ENCODE data around the gene TMEM222.

TMEM222 gene

DNA sequence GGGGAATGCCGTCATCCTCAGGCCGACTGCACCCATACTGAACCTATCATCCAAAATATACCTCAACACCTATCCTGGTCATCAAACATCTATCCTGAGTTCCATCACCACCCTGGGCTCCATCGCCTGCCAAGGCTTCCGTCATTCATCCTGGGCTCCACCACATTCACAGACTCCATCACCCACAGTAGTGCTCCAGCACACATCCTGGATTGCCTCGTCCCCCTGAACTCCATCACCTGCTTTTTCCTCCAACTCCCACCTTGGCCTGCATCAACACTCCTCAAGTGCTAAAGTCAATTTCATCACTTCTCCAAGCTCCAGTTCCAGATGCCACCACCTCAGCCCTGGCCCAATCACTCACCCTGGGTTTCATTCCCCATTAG lies 37.0 kb downstream of the TMEM222 start:
- Histone ChIP-seq H3K9me3 (ENCODE audit: insufficient read depth, low read depth, low read length) (no peaks in the 10 kb centered on the region), H3K4me2 (ENCODE audit: low read depth, low read length, poor library complexity, severe bottlenecking) (no peak overlapping the region), H3K9me2 (replicated peaks; ENCODE audit: low read depth, low read length) (no peaks in the 10 kb centered on the region), H3K79me2 (ENCODE audit: insufficient read depth, low read length) (no peaks in the 10 kb centered on the region), H3K9ac (ENCODE audit: low read depth, low read length, poor library complexity, severe bottlenecking) (no peak overlapping the region), H3K4me1 (ENCODE audit: insufficient read depth, low read length, poor library complexity, severe bottlenecking) (no peaks in the 10 kb centered on the region), H2AFZ (ENCODE audit: low read length) (no peak overlapping the region), H4K20me1 (ENCODE audit: insufficient read depth, low read length, poor library complexity, severe bottlenecking) (no peaks in the 10 kb centered on the region), H3K27me3 (ENCODE audit: insufficient read depth, low read length, poor library complexity, severe bottlenecking) (no peaks in the 10 kb centered on the region), H3K4me3 (ENCODE audit: low read length, poor library complexity, severe bottlenecking) (no peak overlapping the region), H3K36me3 (ENCODE audit: insufficient read depth, low read length) (no peaks in the 10 kb centered on the region), H3F3A (ENCODE audit: low read depth) (no peaks in the 10 kb centered on the region)
- TF ChIP-seq EZH2phosphoT487 (IDR thresholded peaks at IDR 0.05; ENCODE audit: borderline replicate concordance): no peak
- TF ChIP-seq, protein P1, sequence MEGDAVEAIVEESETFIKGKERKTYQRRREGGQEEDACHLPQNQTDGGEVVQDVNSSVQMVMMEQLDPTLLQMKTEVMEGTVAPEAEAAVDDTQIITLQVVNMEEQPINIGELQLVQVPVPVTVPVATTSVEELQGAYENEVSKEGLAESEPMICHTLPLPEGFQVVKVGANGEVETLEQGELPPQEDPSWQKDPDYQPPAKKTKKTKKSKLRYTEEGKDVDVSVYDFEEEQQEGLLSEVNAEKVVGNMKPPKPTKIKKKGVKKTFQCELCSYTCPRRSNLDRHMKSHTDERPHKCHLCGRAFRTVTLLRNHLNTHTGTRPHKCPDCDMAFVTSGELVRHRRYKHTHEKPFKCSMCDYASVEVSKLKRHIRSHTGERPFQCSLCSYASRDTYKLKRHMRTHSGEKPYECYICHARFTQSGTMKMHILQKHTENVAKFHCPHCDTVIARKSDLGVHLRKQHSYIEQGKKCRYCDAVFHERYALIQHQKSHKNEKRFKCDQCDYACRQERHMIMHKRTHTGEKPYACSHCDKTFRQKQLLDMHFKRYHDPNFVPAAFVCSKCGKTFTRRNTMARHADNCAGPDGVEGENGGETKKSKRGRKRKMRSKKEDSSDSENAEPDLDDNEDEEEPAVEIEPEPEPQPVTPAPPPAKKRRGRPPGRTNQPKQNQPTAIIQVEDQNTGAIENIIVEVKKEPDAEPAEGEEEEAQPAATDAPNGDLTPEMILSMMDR (conservative IDR thresholded peaks at IDR 0.05; ENCODE audit: low read length): no peak

DNA sequence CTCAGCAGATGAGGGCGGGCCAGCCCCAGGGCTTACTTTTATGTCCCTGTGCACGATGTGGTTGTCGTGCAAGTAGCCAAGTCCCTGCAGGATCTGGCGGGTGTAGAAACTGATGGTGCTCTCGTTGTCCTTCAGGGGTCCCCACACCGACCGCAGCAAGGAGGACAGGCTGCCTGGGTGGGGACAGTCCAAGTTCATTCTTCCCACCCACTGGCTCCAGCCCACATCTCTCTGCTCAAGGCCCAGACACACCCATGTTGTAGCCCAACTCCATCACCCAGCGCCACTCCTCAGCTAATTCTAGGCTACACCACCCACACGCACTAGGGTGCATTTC lies 37.8 kb downstream of the TMEM222 start:
- no peak overlapping the region for H3K4me3 ChIP-seq (ENCODE audit: low read length, poor library complexity, severe bottlenecking)

DNA sequence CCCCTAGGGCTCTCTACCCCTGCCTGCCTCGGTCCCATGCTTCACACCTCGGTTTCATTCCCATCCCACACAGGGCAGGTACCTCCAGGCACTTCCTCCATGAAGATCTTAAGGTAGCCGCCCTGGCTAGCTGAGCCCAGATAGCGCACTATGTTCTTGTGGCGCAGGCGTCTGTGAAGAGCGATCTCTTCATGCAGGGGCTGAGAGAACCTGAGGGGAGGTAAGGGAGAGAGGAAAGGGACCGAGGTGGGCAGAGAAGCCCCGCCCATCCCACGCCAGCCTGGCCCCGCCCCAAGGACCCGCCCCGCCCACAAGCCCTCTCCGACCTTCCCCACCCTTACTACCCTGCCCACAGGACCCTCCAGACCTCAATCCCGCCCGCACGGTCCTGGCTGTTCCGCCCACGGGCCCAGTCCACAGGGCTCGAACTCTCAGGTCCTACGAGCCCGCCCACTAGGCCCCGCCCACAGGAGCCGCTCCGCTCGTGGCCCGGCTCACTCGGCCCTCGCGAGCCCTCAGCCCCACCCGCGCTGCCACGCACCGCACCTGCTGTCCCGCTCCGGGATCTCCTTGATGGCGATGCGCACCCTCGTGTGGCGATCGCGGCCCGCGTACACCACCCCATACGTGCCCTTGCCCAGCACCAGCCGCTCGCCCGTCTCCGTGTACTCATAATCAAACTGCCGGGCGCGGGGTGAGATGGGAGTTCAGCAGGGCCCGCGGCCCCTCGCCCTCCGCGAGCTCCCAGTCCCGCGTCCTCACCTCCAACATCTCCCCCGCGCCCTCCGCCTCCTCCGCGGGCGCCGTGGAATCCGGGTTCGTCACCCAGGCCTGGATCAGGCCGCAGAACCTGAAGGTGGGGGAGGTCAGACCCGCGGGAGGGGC lies 38.4 kb downstream of the TMEM222 start:
- no peaks in the 10 kb centered on the region for H3K9me3 ChIP-seq (ENCODE audit: insufficient read depth, low read depth, low read length)
- H3K27me3 ChIP-seq (ENCODE audit: insufficient read depth, low read length, poor library complexity, severe bottlenecking): no peaks in the 10 kb centered on the region
- no peaks in the 10 kb centered on the region for H3K36me3 ChIP-seq (ENCODE audit: insufficient read depth, low read length)
- no peaks in the 10 kb centered on the region for H3F3A ChIP-seq (ENCODE audit: low read depth)
- H3K4me2 ChIP-seq (ENCODE audit: low read depth, low read length, poor library complexity, severe bottlenecking): no peak overlapping the region
- H3K9ac ChIP-seq (ENCODE audit: low read depth, low read length, poor library complexity, severe bottlenecking): no peak overlapping the region
- TF ChIP-seq EZH2phosphoT487 (IDR thresholded peaks at IDR 0.05; ENCODE audit: borderline replicate concordance): no peak
- TF ChIP-seq, protein P1 (conservative IDR thresholded peaks at IDR 0.05; ENCODE audit: low read length): no peak
- H2AFZ ChIP-seq (ENCODE audit: low read length): no peak overlapping the region
- no peaks in the 10 kb centered on the region for H4K20me1 ChIP-seq (ENCODE audit: insufficient read depth, low read length, poor library complexity, severe bottlenecking)
- H3K4me3 ChIP-seq (ENCODE audit: low read length, poor library complexity, severe bottlenecking): no peak overlapping the region
- H3K9me2 ChIP-seq (replicated peaks; ENCODE audit: low read depth, low read length): no peaks in the 10 kb centered on the region
- no peaks in the 10 kb centered on the region for H3K79me2 ChIP-seq (ENCODE audit: insufficient read depth, low read length)
- peaks cover 8% of the 10 kb centered on the region for H3K4me1 ChIP-seq (ENCODE audit: insufficient read depth, low read length, poor library complexity, severe bottlenecking)

More for the DNA sequence above, 37.8 kb downstream of the TMEM222 start:
- H3K9me2 ChIP-seq (replicated peaks; ENCODE audit: low read depth, low read length): no peaks in the 10 kb centered on the region
- H3K27me3 ChIP-seq (ENCODE audit: insufficient read depth, low read length, poor library complexity, severe bottlenecking): no peaks in the 10 kb centered on the region
- H3K36me3 ChIP-seq (ENCODE audit: insufficient read depth, low read length): no peaks in the 10 kb centered on the region
- H3K9me3 ChIP-seq (ENCODE audit: insufficient read depth, low read depth, low read length): no peaks in the 10 kb centered on the region
- H3F3A ChIP-seq (ENCODE audit: low read depth): no peaks in the 10 kb centered on the region
- no peak overlapping the region for H2AFZ ChIP-seq (ENCODE audit: low read length)
- H3K79me2 ChIP-seq (ENCODE audit: insufficient read depth, low read length): no peaks in the 10 kb centered on the region
- peaks cover 3% of the 10 kb centered on the region for H3K4me1 ChIP-seq (ENCODE audit: insufficient read depth, low read length, poor library complexity, severe bottlenecking)
- no peaks in the 10 kb centered on the region for H4K20me1 ChIP-seq (ENCODE audit: insufficient read depth, low read length, poor library complexity, severe bottlenecking)
- no peak overlapping the region for H3K4me2 ChIP-seq (ENCODE audit: low read depth, low read length, poor library complexity, severe bottlenecking)
- TF ChIP-seq, protein P1 (conservative IDR thresholded peaks at IDR 0.05; ENCODE audit: low read length): no peak
- no peak for TF ChIP-seq EZH2phosphoT487 (IDR thresholded peaks at IDR 0.05; ENCODE audit: borderline replicate concordance)
- H3K9ac ChIP-seq (ENCODE audit: low read depth, low read length, poor library complexity, severe bottlenecking): no peak overlapping the region

All from Loucy (cell line).